GM18519 (cell line): ENCODE data around the gene CFAP299.
"Not testable (repeated sequence)": the region's sequence is repeated elsewhere in the genome, so short reads cannot be mapped to it uniquely, and the experiment has no call there.

Experiments used
- ATAC-seq: cut with Tn5 transposase; IDR thresholded peaks from one replicate; pipeline ENCODE4 v1.9.1; 2021; ENCODE audit warnings: mild to moderate bottlenecking, moderate library complexity; ENCODE audit not compliant: unreplicated experiment, low FRiP score

Gene CFAP299

GRCh38 chr4:80685214-80685613 lies 349.7 kb downstream of the CFAP299 start:
- no peak for ATAC-seq

DNA sequence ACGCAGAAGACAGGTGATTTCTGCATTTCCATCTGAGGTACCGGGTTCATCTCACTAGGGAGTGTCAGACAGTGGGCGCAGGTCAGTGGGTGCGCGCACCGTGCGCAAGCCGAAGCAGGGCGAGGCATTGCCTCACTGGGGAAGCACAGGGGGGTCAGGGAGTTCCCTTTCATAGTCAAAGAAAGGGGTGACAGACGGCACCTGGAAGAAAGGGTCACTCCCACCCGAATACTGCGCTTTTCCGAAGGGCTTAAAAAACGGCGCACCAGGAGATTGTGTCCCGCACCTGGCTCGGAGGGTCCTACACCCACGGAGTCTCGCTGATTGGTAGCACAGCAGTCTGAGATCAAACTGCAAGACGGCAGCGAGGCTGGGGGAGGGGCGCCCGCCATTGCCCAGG lies 352.2 kb downstream of the CFAP299 start:
- ATAC-seq: not testable (repeated sequence)

GRCh38 chr4:80694171-80694570 lies 358.6 kb downstream of the CFAP299 start:
- no peak for ATAC-seq

DNA sequence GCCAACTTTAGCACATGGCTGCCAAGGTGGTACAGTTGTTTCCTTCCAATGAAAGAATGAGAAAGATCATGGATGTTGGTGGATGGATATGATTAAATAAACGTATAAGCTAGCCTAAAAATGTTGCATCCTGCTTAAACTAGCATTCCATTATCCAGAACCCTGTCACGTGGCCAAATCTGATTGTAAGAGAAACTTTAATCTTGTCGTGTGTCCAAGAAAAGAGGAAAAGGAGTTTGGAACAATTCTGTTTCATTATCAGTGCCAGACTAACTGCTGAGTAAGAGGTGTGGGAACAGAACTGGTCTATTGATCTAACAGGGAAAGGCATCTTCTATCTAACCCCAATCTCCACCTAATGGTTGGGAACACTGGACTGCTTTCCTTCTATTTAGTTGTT lies 369.8 kb downstream of the CFAP299 start:
- no peak for ATAC-seq

DNA sequence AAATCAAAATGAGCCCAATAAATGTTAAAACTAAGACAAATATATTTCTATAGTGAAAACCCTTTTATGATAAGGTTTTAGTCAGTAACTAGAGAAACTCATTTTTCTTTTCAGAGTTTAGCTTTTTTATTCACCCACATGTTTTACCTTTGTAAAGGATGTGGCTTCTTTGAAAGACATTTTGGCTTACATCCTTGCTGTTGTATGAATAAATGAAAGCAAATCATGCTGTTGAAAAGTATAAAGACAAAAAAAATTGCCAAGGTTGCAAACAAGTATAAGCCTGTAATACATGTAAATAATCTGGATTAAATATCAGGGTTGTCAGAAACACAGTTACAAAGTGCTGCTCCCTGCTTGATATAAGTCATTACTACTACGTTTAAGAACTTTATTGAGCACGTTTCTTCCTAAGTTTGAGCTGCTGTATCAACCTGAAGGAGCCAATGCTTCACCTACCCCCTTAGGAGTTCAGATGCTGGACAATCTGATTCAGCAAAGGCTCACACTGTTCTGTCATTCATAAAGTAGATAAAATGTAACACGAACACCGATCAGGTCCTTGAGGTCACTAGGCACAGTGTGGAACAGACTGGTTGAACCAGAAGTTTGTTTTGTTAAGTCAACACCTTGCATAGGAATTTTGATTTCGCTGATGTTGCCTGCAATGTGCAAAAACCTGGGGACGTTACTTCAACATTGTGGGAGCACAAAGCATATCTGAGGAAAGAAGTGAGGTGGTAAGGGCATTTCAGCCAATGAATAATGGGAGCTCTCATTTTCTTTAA lies 373.7 kb downstream of the CFAP299 start:
- ATAC-seq: no peak

- no peak for ATAC-seq
These were observed 375.4 kb downstream of the CFAP299 start for GRCh38 chr4:80710748-80711451.

- no peak for ATAC-seq
These were observed 376.4 kb downstream of the CFAP299 start for GRCh38 chr4:80711956-80712355.

GRCh38 chr4:80713409-80713808 lies 377.9 kb downstream of the CFAP299 start:
- no peak for ATAC-seq

DNA sequence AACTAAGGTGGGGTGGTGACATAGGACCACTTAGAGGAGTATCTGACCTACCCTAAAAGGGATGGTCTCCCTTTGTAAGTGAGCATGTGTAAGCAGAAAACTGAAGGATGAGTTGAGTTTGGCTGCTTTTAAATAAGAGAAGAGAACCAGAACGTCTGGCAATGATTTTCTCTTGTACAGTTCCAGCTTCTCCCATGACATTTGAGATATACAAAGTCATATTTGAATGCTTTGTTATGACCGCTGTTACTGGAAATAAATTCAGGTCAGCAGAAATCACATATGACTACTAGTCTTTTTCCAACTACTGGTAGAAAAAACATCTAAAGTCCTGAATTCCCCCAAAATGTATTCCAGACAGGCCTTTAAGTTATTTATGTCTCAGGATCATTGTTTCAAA lies 381.7 kb downstream of the CFAP299 start:
- no peak for ATAC-seq

GRCh38 chr4:80726471-80726870 lies 390.9 kb downstream of the CFAP299 start:
- ATAC-seq: no peak

DNA sequence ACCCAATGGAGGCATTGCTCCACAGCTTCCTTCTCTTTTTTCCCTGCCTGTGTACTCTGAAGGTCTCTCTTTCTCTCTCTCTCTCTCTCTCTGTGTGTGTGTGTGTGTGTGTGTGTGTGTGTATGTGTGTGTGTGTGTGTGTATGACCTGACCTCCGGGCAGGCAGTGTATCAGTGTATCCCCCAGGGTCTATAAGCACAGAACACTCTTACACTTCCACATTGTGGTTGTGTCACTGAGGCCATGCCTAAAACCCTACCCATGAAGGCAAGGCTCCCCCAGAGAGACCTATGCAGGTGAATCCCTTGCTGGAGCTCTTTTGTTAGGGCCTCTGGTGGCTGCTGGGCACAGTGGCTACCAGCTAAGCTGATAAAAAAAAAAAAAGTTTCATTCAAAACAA lies 394.6 kb downstream of the CFAP299 start:
- no peak for ATAC-seq

DNA sequence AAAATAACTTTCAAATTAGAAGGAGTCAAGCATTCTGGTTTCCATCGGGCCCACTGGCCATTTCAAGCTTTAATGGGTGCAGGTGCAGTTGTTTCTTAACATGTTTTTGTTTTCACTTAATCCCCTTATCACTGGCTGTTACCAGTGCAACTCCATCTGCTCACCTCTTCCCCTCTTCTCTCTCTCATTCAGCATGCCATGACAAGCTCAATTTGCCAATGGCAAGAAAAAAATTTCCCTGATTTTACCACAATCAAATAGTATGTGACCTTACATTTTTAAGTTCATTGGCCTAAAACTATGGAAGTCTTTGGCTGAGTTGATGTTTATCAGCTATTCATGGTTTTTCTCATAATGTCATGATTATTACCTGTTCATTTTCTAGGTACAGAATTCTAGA lies 395.9 kb downstream of the CFAP299 start:
- no peak for ATAC-seq

DNA sequence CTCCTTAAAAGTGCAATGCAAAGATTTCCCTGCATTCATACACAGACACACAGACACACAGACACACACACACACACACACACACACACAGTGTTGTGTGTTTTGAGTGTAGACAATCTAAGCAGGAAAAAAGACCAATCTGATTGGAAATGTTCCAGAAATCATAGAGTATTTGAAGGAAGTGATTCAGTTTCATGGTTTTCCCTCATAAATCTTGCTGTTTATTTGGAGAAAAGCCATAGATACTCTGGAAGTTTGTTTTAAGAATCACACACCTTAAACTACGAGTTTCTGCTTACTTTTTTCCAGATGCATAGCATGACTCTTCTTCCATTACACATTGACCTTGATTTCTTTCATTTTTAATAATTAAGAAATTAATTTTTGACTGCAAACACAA lies 396.5 kb downstream of the CFAP299 start:
- ATAC-seq: no peak

DNA sequence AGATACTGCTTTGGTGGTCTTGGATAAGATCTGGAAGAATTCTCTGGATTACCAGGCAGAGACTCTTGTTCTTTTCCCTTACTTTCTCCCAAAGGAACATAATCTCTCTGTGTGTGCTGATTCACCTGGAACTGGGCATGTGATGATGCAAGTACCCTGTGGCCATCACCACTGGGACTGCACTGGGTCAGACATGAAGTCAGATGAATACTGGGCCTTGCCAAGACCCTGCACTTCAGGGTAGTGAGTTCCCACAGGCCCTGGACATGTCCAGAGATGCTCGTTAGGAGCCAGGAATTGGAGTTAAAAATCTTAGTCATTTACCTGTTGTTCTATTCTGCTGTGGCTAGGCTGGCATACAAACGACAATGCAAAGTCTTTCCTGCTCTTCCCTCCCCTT lies 404.8 kb downstream of the CFAP299 start:
- no peak for ATAC-seq

GRCh38 chr4:80749558-80749957 lies 414.0 kb downstream of the CFAP299 start:
- not testable (repeated sequence) for ATAC-seq

GRCh38 chr4:80751200-80751599 lies 415.7 kb downstream of the CFAP299 start:
- no peak for ATAC-seq

- ATAC-seq: no peak
These were observed 432.4 kb downstream of the CFAP299 start for GRCh38 chr4:80767944-80768343.

DNA sequence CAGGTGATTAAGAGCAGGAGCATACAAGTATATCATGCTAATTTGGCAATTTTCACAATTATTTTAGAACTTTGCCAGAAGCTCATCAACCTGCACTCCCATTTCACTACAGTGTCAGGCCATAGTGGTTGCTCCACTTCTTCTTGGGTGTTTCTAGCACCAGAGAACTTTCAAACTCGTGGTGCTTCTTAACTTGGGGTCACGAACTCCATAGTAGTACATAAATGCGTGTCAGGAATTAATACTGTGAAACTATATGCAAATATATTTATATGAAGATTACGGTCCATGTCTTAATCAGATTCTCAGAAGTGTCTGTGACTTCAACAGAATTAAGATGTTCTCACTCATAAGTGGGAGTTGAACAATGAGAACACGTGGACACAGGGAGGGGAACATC lies 440.6 kb downstream of the CFAP299 start:
- no peak for ATAC-seq

DNA sequence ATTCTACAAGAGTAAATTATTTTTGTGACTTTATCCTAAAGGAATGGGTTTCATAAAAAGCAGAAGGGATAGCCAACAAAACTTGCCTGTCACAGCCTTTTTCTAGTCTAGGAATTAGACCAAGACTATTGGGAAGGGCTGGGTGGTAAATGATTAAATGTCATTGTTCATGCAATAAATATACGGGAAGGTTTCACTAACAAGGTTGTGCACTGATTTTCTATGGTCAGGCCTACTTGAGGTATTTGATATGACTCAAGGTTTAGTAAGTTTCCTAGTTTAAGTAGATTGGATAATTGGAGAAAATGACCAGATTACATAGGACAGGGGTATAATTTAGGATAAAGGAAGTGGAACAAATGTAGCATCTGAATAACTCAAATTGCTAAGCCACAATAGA lies 445.9 kb downstream of the CFAP299 start:
- ATAC-seq: no peak

DNA sequence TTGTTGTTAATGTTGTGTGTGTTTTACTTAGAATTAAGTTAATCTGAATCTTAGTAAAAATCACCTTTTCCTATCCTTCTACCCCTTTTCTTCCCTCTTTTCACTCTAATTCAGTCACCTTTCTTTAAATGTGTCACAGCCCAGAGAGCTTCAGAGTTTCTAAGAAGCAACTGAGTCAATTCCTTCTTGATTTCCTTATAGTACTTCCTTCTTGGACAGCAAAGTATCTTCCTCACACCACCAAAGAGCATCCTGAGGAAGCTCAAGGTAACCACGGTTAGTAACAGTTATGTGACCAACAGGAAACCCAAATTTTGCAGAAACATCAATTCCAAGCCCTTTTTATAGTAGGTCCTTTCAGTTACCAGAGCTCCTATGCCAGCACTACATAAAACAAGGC lies 451.8 kb downstream of the CFAP299 start:
- no peak for ATAC-seq

GRCh38 chr4:80788798-80789197 lies 453.3 kb downstream of the CFAP299 start:
- ATAC-seq: no peak

DNA sequence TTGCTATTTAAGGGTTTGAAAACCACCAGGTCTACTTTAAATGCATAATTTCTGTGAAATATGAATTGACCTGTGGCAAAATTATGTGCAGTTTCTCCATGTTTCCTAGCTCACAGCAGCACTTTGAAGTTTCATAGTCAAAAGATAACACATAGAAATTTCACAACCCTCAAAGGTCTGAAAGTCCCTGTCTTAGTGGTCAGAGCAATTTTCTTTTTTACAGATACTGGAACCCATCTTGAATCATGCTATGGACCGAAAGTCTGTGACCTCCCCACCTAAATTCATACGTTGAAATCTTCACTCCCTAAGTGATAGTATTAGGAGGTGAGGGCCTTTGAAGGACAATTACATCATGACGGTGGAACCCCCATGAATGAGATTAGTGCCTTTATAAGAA lies 454.6 kb downstream of the CFAP299 start:
- no peak for ATAC-seq
